GM12878 (cell line): ENCODE measurements around the gene SLC2A2. TPM values are rescaled to one million over a fixed set of nuclear protein-coding genes. Genes with fewer than 3 reads are reported as not detected.

Source experiments
- ATAC-seq: fragments of 200-7000 bp; cut with Tn5 transposase; 3 replicates; pipeline ENCODE4 v1.9.1; 2020; ENCODE audit warnings: mild to moderate bottlenecking, moderate library complexity
- BruUV-seq: library from RNA; stranded (reverse); fragments of 400-500 nt; replicated peaks from 2 replicates; lab custom pipeline; 2021; lab: Mats Ljungman, UMichigan
- CTCF ChIA-PET: fragments of 300-600 bp; sonication (Branson Sonifier 250); formaldehyde crosslinking; extraction: SDS; loops from one replicate; lab custom pipeline; 2021; ENCODE audit warnings: inconsistent platforms; lab: Yijun Ruan, JAX
- POLR2A ChIA-PET: fragments of 350-600 bp; formaldehyde crosslinking; extraction: SDS; loops from one replicate; lab custom pipeline; 2021; ENCODE audit warnings: inconsistent platforms; lab: Charles Lee
- RAD21 ChIA-PET: fragments of 300-600 bp; sonication (Branson Sonifier 250); formaldehyde crosslinking; loops from one replicate; lab custom pipeline; 2023; ENCODE audit warnings: antibody characterized with exemption; ENCODE audit not compliant: unreplicated experiment; lab: Charles Lee
- SMC1A ChIA-PET: fragments of 300-600 bp; sonication (Branson Sonifier 250); formaldehyde crosslinking; loops from one replicate; lab custom pipeline; 2023; ENCODE audit not compliant: unreplicated experiment, uncharacterized antibody; lab: Charles Lee
- DNase-seq: peaks from one replicate; pipeline ENCODE4 v3.0.0-alpha.2; 2011; ENCODE audit warnings: low read depth, low spot score
- FAIRE-seq: peaks from 3 replicates; lab custom pipeline; 2011; peaks lifted over from hg19 to GRCh38; lab: Jason Lieb, UNC
- H2AFZ ChIP-seq: 2 replicates; pipeline ENCODE4 v1.6.0; 2011; ENCODE audit warnings: low read depth, low read length, control low read depth; ENCODE audit not compliant: control insufficient read depth
- H3K27ac ChIP-seq: 2 replicates; pipeline ENCODE4 v1.5.1; 2011; ENCODE audit warnings: control low read depth; ENCODE audit not compliant: control insufficient read depth, insufficient read depth
- H3K27me3 ChIP-seq, 2 experiments: replicated peaks in 1 of 2; 2 replicates each; pipeline versions ENCODE4 v1.6.0 to v1.6.1; 2011; ENCODE audit warnings: low read length in 1 of 2; ENCODE audit not compliant: control insufficient read depth in 2 of 2, insufficient read depth in 2 of 2
- H3K36me3 ChIP-seq, 2 experiments: 2 replicates each; pipeline ENCODE4 v1.5.1; 2011; ENCODE audit warnings: low read length in 1 of 2; ENCODE audit not compliant: control insufficient read depth in 2 of 2, insufficient read depth in 2 of 2
- H3K4me1 ChIP-seq: 2 replicates; pipeline ENCODE4 v1.6.1; 2011; ENCODE audit warnings: mild to moderate bottlenecking, low read length, moderate library complexity, mixed read lengths; ENCODE audit not compliant: control insufficient read depth, insufficient read depth
- H3K4me2 ChIP-seq: 2 replicates; pipeline ENCODE4 v1.6.0; 2011; ENCODE audit warnings: control low read depth; ENCODE audit not compliant: control insufficient read depth, insufficient read depth
- H3K4me3 ChIP-seq: fragments of 200-600 bp; sonication (generic); 2 replicates; pipeline ENCODE4 v1.5.1; 2016
- H3K79me2 ChIP-seq: 2 replicates; pipeline ENCODE4 v1.6.0; 2011; ENCODE audit warnings: low read length; ENCODE audit not compliant: control insufficient read depth, insufficient read depth
- H3K9ac ChIP-seq: 2 replicates; pipeline ENCODE4 v1.8.0; 2011; ENCODE audit warnings: low read length, control low read depth, mixed read lengths; ENCODE audit not compliant: control insufficient read depth, insufficient read depth
- H3K9me3 ChIP-seq: replicated peaks from 3 replicates; pipeline ENCODE4 v1.5.1; 2011; ENCODE audit warnings: mild to moderate bottlenecking, low read length; ENCODE audit not compliant: control insufficient read depth, insufficient read depth
- H4K20me1 ChIP-seq: 2 replicates; pipeline ENCODE4 v1.6.0; 2011; ENCODE audit not compliant: control insufficient read depth, insufficient read depth
- CEBPB ChIP-seq, 2 experiments: fragments of 150-350 bp in 1 of 2; IDR thresholded peaks; 2 replicates each; pipeline ENCODE4 v1.6.1; 2012 to 2014; ENCODE audit warnings: low read depth in 2 of 2, low read length in 2 of 2, borderline replicate concordance in 1 of 2, inconsistent platforms in 1 of 2
- EGR1 ChIP-seq, 2 experiments: IDR thresholded peaks; 1 replicate in 1 of 2; 2 replicates in 1 of 2; pipeline ENCODE4 v1.6.1; 2011 to 2012; ENCODE audit warnings: low read depth in 2 of 2, low read length in 2 of 2, borderline replicate concordance in 1 of 2, mild to moderate bottlenecking in 1 of 2, moderate library complexity in 1 of 2
- IKZF2 ChIP-seq, 2 experiments: fragments of 450-650 bp; IDR thresholded peaks; 2 replicates each; pipeline ENCODE4 v1.6.1; 2017; ENCODE audit warnings: mild to moderate bottlenecking in 2 of 2, moderate library complexity in 2 of 2
- KDM1A ChIP-seq: fragments of 200-600 bp; sonication (generic); IDR thresholded peaks from 2 replicates; pipeline ENCODE4 v1.6.1; 2016; ENCODE audit warnings: borderline replicate concordance
- NFYB ChIP-seq: IDR thresholded peaks from 2 replicates; pipeline ENCODE4 v1.6.1; 2011; ENCODE audit warnings: low read depth, mild to moderate bottlenecking, low read length, improper control_type of control experiment, moderate library complexity; ENCODE audit not compliant: insufficient read depth
- PAX5 ChIP-seq: IDR thresholded peaks from 2 replicates; pipeline ENCODE4 v1.6.1; 2011; ENCODE audit warnings: low read depth, low read length, borderline replicate concordance
- TARDBP ChIP-seq: IDR thresholded peaks from 2 replicates; pipeline ENCODE4 v1.6.1; 2016; ENCODE audit warnings: borderline replicate concordance
- ZBED1 ChIP-seq: IDR thresholded peaks from 2 replicates; pipeline ENCODE4 v1.6.1; 2016; ENCODE audit warnings: borderline replicate concordance
- WGBS: methylation state at CpG from one replicate; pipeline ENCODE4 v1.1.6; 2016; ENCODE audit warnings: low lambda C conversion rate; ENCODE audit not compliant: insufficient replicate concordance, insufficient coverage; ENCODE audit errors: missing lambda C conversion rate; 5-methylcytosine and 5-hydroxymethylcytosine counted together
- in situ Hi-C: fragments of 300-500 bp; cut with MboI; formaldehyde crosslinking; loops from 9 replicates; pipeline ENCODE4 v1.14.3; 2018; ENCODE audit warnings: mixed read lengths
- intact Hi-C: fragments of 100-400 bp; cut with micrococcal nuclease; formaldehyde crosslinking; loops from one replicate; pipeline ENCODE4 v1.14.2; 2022; ENCODE audit not compliant: unreplicated experiment
- polyA plus RNA-seq, 11 experiments: library from polyadenylated mRNA; depleted of rRNA in 4 of 11; unstranded in 6 of 11; stranded (reverse) in 5 of 11; fragments of >200 nt; fragmentation: Nextera tagmentation in 4 of 11; fragmentation: Illumina TruSeq in 1 of 11; extraction: Ambion mirVana in 4 of 11; extraction: Trizol in 1 of 11; gene quantifications; 1 replicate in 1 of 11; 2 replicates in 10 of 11; pipeline versions ENCODE4 v1.2.1 to v1.2.3, GENCODE V29; 2011 to 2016; ENCODE audit warnings: inconsistent platforms in 2 of 11, missing spikeins in 2 of 11, low read depth in 1 of 11
- total RNA-seq, 4 experiments: library from RNA; depleted of rRNA in 3 of 4; stranded (reverse); fragments of >200 nt in 3 of 4; fragmentation: Illumina TruSeq in 1 of 4; extraction: Trizol in 1 of 4; gene quantifications; 2 replicates each; pipeline versions ENCODE4 v1.2.1 to v1.2.3, GENCODE V29; 2013 to 2021
- TF ChIP-seq, protein P1 (sequence below): fragments of 150-350 bp; IDR thresholded peaks from 2 replicates; pipeline ENCODE4 v1.6.1; 2014; ENCODE audit warnings: mild to moderate bottlenecking, low read depth, low read length
- TF ChIP-seq, protein P2 (sequence below): IDR thresholded peaks from 2 replicates; pipeline ENCODE4 v1.6.1; 2011; ENCODE audit warnings: mild to moderate bottlenecking, low read depth, low read length, moderate library complexity; ENCODE audit not compliant: insufficient replicate concordance
- TF ChIP-seq, protein P3 (sequence below): fragments of 450-650 bp; IDR thresholded peaks from 2 replicates; pipeline ENCODE4 v1.6.1; 2016; ENCODE audit warnings: mild to moderate bottlenecking
- TF ChIP-seq, protein P4 (sequence below): fragments of 450-650 bp; IDR thresholded peaks from 2 replicates; pipeline ENCODE4 v1.6.1; 2016; ENCODE audit warnings: mild to moderate bottlenecking

SLC2A2 gene
- total and polyA plus RNA-seq, 10 of the 15 experiments (the other 5 are each of a cell fraction or from before 2014, with no cell fraction given) = 0.04 to 0.10 (median 0.04) TPM; not detected in 7

- ChIA-PET SMC1A (no interaction called here), CTCF (interaction anchor here (1.4 kb wide), 1 partner anchor 14 kb away, joined by 3 read pairs; no protein-coding TSS in a partner anchor), RAD21 (interaction anchor here (1.1 kb wide), 1 partner anchor 539 kb away, joined by 3 read pairs; no protein-coding TSS in a partner anchor)
- H2AFZ ChIP-seq = no peak overlapping the region
- H3K4me2 ChIP-seq = no peak overlapping the region
- no peak for TF ChIP-seq TARDBP
- TF ChIP-seq CEBPB (IDR thresholded peaks at IDR 0.05; ENCODE audit: borderline replicate concordance in 1 of 2, low read depth in 2 of 2, low read length in 2 of 2) = no peak
- TF ChIP-seq EGR1 (IDR thresholded peaks at IDR 0.05; ENCODE audit: borderline replicate concordance in 1 of 2, low read depth in 2 of 2, low read length in 2 of 2) = no peak
- no peak for TF ChIP-seq ZBED1
- TF ChIP-seq, protein P1, sequence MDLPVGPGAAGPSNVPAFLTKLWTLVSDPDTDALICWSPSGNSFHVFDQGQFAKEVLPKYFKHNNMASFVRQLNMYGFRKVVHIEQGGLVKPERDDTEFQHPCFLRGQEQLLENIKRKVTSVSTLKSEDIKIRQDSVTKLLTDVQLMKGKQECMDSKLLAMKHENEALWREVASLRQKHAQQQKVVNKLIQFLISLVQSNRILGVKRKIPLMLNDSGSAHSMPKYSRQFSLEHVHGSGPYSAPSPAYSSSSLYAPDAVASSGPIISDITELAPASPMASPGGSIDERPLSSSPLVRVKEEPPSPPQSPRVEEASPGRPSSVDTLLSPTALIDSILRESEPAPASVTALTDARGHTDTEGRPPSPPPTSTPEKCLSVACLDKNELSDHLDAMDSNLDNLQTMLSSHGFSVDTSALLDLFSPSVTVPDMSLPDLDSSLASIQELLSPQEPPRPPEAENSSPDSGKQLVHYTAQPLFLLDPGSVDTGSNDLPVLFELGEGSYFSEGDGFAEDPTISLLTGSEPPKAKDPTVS = no peak
- no peak for TF ChIP-seq PAX5
- TF ChIP-seq, protein P2, sequence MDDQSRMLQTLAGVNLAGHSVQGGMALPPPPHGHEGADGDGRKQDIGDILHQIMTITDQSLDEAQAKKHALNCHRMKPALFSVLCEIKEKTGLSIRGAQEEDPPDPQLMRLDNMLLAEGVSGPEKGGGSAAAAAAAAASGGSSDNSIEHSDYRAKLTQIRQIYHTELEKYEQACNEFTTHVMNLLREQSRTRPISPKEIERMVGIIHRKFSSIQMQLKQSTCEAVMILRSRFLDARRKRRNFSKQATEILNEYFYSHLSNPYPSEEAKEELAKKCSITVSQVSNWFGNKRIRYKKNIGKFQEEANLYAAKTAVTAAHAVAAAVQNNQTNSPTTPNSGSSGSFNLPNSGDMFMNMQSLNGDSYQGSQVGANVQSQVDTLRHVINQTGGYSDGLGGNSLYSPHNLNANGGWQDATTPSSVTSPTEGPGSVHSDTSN = peak; percentile 38
- TF ChIP-seq, protein P3, sequence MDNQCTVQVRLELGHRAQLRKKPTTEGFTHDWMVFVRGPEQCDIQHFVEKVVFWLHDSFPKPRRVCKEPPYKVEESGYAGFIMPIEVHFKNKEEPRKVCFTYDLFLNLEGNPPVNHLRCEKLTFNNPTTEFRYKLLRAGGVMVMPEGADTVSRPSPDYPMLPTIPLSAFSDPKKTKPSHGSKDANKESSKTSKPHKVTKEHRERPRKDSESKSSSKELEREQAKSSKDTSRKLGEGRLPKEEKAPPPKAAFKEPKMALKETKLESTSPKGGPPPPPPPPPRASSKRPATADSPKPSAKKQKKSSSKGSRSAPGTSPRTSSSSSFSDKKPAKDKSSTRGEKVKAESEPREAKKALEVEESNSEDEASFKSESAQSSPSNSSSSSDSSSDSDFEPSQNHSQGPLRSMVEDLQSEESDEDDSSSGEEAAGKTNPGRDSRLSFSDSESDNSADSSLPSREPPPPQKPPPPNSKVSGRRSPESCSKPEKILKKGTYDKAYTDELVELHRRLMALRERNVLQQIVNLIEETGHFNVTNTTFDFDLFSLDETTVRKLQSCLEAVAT = no peak
- TF ChIP-seq, protein P4, sequence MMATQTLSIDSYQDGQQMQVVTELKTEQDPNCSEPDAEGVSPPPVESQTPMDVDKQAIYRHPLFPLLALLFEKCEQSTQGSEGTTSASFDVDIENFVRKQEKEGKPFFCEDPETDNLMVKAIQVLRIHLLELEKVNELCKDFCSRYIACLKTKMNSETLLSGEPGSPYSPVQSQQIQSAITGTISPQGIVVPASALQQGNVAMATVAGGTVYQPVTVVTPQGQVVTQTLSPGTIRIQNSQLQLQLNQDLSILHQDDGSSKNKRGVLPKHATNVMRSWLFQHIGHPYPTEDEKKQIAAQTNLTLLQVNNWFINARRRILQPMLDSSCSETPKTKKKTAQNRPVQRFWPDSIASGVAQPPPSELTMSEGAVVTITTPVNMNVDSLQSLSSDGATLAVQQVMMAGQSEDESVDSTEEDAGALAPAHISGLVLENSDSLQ = peak; percentile 66
- TF ChIP-seq NFYB = 0 out of 2 replicates have a peak, but pooled peaks have one; percentile 16
- TF ChIP-seq IKZF2 (IDR thresholded peaks at IDR 0.05) = no peak
- TF ChIP-seq KDM1A = no peak
- TF ChIP-seq, all 136 proteins: peak for 3
- ATAC-seq (peak; percentile 57), FAIRE-seq (no peak), DNase-seq (no peak)
- H3K27me3 ChIP-seq = peaks cover 3 to 28% of the 10 kb centered on the region in 2 experiments
- H3K79me2 ChIP-seq = no peaks in the 10 kb centered on the region
- H3K9ac ChIP-seq = no peak overlapping the region
- POLR2A ChIA-PET = no interaction called here
- intact Hi-C loops = no loop called here
- in situ Hi-C loops = no loop called here
- no peak overlapping the region for H3K4me3 ChIP-seq
- no peaks in the 10 kb centered on the region for H3K4me1 ChIP-seq
- no peaks in the 10 kb centered on the region for H3K36me3 ChIP-seq
- no TSS peak for BruUV-seq
- no peaks in the 10 kb centered on the region for H3K9me3 ChIP-seq
- WGBS = 24% methylated on average over 39 of the region's 39 CpGs
- H3K27ac ChIP-seq = no peak overlapping the region
- H4K20me1 ChIP-seq = no peaks in the 10 kb centered on the region
Observed at GRCh38 chr3:171028025-171028778, 1.7 kb upstream of the SLC2A2 start.
